Inflammatory macrophage treated with lipopolysaccharide for 1 hour (primary cell): ENCODE measurements around the gene SDC4.
"Not testable (repeated sequence)": the region's sequence is repeated elsewhere in the genome, so short reads cannot be mapped to it uniquely, and the experiment has no call there.

ENCODE experiments used
- DNase-seq, 2 donors: peaks; one replicate each; pipeline ENCODE4 v3.0.0-alpha.2; 2020 to 2022

Gene SDC4

DNA sequence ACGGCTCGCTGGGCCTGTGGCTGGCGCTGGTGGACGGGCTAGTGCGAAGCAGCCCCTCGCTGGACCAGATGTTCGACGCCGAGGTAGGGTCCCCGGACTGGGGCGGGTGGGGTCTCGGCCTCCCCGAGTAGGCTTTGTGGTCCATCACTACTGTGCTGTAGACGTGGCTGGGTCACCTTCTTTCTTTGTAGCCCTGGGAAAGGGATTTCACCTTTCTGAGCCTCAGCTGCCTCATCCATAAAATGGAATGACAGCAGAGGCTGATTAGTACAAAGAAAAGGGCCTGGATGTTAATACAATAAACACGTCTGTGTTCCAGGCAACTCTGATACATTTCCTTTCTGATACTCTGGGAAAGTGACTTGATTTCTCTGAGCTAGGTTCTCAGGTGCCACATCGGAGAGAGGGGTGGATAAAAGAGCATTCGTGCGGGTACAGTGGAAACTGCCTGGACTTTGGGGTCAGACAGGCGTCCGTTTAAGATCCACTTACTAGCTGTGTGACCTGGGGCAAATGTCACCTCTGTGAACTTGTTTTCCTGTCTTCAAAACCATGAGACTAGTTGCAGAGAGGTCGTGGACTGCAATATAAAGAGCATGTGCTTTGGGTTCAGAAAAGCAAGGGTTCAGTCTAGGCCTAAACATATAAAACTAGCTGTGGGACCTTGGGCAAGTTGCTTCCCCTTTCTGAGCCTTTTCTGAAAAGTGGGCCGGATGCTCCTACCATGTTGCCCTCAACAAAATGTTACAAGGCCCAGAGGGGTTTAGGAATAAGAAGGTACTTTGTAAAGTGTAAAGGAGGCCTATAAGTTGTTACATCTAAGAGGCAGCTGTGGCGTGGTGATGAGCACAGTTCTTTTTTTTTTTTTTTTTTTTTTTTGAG, 15.6 kb upstream of the SDC4 start:
- DNase-seq = no peak

- DNase-seq = peak; percentile 97 to 99
These were observed 14.8 kb upstream of the SDC4 start, which contains the start of gene SYS1 for GRCh38 chr20:45362804-45363610. TSS of gene SYS1 (plus strand) at chr20:45363156. CDS start at chr20:45363532, 376 bp downstream.

DNA sequence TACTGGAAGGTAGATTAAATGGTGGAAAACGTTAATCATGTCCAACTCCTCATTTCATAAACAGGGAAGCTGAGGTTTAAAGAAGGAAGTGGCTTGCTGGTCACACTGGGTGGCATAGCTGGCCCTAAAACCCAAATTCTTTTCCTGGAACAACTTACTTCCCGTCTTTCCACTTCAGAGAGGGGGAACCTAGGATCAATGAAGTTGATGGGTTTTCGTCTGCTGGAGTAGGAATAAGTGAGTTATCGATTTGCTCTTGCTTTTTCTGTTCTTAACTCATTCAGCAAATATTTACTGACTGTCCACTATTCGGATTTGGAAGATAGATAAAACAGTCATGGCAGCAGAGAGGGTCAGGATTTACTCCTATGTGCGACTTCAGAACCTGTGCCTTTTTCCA, 13.6 kb upstream of the SDC4 start:
- DNase-seq = peak; percentile 55 to 66

- DNase-seq = no peak
These were observed 11.4 kb upstream of the SDC4 start for GRCh38 chr20:45359406-45360148.

- DNase-seq = peak; percentile 40 to 78
These were observed 10.8 kb upstream of the SDC4 start for GRCh38 chr20:45359069-45359405.

- peak; percentile 92 to 99 for DNase-seq
These were observed 10.3 kb upstream of the SDC4 start for GRCh38 chr20:45358282-45359068.

- peak; percentile 72 to 75 for DNase-seq
These were observed 7.2 kb upstream of the SDC4 start for GRCh38 chr20:45355209-45356084.

GRCh38 chr20:45354423-45355208, 6.4 kb upstream of the SDC4 start:
- peak in 1 of 2 donors; percentile 27 for DNase-seq

DNA sequence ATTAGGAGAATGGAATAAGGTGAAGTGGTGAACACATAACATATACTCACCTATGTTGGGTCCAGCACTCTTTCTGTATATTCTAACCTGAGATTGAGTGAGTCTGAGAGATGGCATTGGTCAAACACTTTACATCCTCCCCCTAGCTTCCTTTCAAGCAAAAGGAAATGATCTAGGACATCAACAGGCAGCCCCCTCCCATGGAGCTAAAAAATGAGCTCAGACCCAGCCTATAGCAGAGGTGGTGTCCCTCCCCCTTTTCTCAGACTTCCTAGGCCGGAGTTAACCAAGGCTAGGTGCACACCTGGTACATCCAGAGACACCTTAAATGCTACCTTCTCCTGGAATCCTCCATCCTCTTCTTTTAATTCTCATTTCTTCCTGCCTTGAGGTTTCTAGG, 5.5 kb upstream of the SDC4 start:
- DNase-seq = no peak

GRCh38 chr20:45352729-45353128, 4.5 kb upstream of the SDC4 start:
- DNase-seq = no peak

- not testable (repeated sequence) for DNase-seq
These were observed 2.6 kb upstream of the SDC4 start for GRCh38 chr20:45350795-45351194.

DNA sequence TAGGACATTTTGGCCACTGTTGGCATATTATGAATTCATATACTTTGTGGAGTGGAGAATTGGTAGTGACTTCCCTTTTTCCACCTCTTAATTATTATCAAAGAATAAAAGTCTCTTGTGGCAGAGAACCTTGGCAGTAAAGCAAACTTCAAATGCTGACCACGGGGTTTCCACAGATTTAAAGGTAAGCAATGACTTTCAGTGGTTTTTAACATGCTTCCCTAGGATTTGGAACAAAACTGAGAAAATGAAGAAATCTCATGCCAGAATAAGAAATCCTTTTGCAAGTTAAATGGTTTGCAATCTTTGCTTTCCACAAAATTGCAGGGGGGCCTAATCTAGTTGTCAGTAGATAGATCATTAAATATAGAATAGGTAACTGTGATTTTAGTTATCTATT, 2.0 kb upstream of the SDC4 start:
- DNase-seq = no peak

GRCh38 chr20:45347297-45347935, 808 bp downstream of the SDC4 start:
- no peak for DNase-seq

GRCh38 chr20:45346851-45347250, 1.4 kb downstream of the SDC4 start:
- DNase-seq = no peak

DNA sequence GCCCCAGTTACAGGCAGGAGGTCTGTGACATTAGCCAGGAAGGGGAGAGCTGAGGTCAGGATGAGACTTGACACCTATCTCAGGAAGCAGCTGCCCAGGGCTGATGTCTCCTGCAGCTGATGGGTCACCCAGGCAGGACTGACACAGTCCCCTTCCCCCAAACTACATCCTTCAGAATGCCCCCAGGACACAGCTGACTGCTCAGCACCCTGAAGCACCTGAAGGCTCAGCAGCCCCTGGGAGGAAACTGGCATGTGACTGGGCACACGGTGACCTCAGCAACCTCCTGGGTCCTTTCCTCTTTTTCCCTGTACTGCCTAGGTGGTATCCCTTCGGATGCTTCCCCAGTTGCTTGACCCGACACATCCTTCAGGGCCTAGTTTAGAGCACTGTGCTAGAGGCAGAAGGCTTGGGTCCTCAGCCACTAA, 1.9 kb downstream of the SDC4 start:
- DNase-seq = no peak

- no peak for DNase-seq
These were observed 2.9 kb downstream of the SDC4 start for GRCh38 chr20:45345104-45345936.

- DNase-seq = peak; percentile 82
These were observed 3.9 kb downstream of the SDC4 start for GRCh38 chr20:45344168-45344860.

- DNase-seq = no peak
These were observed 4.6 kb downstream of the SDC4 start for GRCh38 chr20:45343532-45344167.
